Ishikawa (cell line): ENCODE results near the gene ATXN1.

Experiments
- CEBPB ChIP-seq: IDR thresholded peaks from 2 replicates; pipeline ENCODE4 v1.6.1; 2012
- CREB1 ChIP-seq: IDR thresholded peaks from 2 replicates; pipeline ENCODE4 v1.6.1; 2012; ENCODE audit warnings: low read depth
- EGR1 ChIP-seq: IDR thresholded peaks from 2 replicates; pipeline ENCODE4 v1.6.1; 2012
- EP300 ChIP-seq: IDR thresholded peaks from 2 replicates; pipeline ENCODE4 v1.6.1; 2012; ENCODE audit warnings: borderline replicate concordance
- FOXM1 ChIP-seq: IDR thresholded peaks from 2 replicates; pipeline ENCODE4 v1.6.1; 2012; ENCODE audit warnings: low read depth, borderline replicate concordance
- NFIC ChIP-seq: IDR thresholded peaks from 2 replicates; pipeline ENCODE4 v1.6.1; 2012
- RAD21 ChIP-seq: IDR thresholded peaks from 2 replicates; pipeline ENCODE4 v1.6.1; 2012; ENCODE audit warnings: low read depth
- TAF1 ChIP-seq: IDR thresholded peaks from 2 replicates; pipeline ENCODE4 v1.6.1; 2012; ENCODE audit warnings: low read depth, mild to moderate bottlenecking
- TCF12 ChIP-seq: IDR thresholded peaks from 2 replicates; pipeline ENCODE4 v1.6.1; 2012; ENCODE audit warnings: low read depth
- TEAD4 ChIP-seq: IDR thresholded peaks from 2 replicates; pipeline ENCODE4 v1.6.1; 2012
- USF1 ChIP-seq: IDR thresholded peaks from 2 replicates; pipeline ENCODE4 v1.6.1; 2012
- YY1 ChIP-seq: IDR thresholded peaks from 2 replicates; pipeline ENCODE4 v1.6.1; 2012; ENCODE audit warnings: low read depth
- ZBTB7A ChIP-seq: IDR thresholded peaks from 2 replicates; pipeline ENCODE4 v1.6.1; 2012; ENCODE audit warnings: low read depth
- TF ChIP-seq, protein P1 (sequence below): IDR thresholded peaks from 2 replicates; pipeline ENCODE4 v1.6.1; 2012
- TF ChIP-seq, protein P2 (sequence below): IDR thresholded peaks from 2 replicates; pipeline ENCODE4 v1.6.1; 2012; ENCODE audit warnings: low read depth, mild to moderate bottlenecking

Gene ATXN1

GRCh38 chr6:16299861-16300260 lies 461.4 kb downstream of the ATXN1 start:
- TF ChIP-seq, protein P1, sequence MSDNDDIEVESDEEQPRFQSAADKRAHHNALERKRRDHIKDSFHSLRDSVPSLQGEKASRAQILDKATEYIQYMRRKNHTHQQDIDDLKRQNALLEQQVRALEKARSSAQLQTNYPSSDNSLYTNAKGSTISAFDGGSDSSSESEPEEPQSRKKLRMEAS: no peak

DNA sequence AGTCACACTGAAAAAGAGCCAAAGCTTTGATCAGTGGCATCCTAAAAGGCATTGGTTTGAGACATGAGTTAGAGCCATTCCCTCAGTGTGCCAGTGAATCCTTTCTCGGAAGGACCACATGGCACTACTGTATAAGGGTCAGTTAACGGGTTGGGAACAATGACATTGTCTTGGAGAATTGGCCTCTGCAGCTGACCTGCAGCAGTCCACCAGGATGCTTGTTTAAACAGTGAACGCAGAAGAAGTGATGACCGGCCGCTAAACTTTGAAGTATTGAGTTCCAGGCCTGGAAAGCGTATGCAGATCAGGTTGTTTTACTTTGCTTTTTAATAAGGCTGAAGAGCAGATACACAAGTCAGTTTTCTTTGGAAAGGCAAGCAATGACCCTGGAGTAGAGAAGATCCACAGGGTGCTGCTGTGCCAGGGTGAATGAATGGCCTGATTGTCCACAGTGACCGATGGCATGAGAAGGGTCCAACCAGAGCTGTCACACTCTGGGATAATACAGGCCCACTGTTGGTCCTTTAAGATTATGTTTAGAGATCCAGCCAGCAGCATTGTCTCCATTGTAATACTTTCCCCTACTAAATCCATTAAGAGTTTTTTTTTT lies 465.1 kb downstream of the ATXN1 start:
- TF ChIP-seq CEBPB (no peak), ZBTB7A (no peak), TEAD4 (no peak), CREB1 (no peak), TCF12 (no peak), USF1 (no peak), NFIC (no peak), EP300 (no peak), RAD21 (no peak), FOXM1 (no peak), TAF1 (no peak), EGR1 (no peak), YY1 (no peak)
- TF ChIP-seq, protein P1: no peak
- TF ChIP-seq, protein P2, sequence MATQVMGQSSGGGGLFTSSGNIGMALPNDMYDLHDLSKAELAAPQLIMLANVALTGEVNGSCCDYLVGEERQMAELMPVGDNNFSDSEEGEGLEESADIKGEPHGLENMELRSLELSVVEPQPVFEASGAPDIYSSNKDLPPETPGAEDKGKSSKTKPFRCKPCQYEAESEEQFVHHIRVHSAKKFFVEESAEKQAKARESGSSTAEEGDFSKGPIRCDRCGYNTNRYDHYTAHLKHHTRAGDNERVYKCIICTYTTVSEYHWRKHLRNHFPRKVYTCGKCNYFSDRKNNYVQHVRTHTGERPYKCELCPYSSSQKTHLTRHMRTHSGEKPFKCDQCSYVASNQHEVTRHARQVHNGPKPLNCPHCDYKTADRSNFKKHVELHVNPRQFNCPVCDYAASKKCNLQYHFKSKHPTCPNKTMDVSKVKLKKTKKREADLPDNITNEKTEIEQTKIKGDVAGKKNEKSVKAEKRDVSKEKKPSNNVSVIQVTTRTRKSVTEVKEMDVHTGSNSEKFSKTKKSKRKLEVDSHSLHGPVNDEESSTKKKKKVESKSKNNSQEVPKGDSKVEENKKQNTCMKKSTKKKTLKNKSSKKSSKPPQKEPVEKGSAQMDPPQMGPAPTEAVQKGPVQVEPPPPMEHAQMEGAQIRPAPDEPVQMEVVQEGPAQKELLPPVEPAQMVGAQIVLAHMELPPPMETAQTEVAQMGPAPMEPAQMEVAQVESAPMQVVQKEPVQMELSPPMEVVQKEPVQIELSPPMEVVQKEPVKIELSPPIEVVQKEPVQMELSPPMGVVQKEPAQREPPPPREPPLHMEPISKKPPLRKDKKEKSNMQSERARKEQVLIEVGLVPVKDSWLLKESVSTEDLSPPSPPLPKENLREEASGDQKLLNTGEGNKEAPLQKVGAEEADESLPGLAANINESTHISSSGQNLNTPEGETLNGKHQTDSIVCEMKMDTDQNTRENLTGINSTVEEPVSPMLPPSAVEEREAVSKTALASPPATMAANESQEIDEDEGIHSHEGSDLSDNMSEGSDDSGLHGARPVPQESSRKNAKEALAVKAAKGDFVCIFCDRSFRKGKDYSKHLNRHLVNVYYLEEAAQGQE: no peak

DNA sequence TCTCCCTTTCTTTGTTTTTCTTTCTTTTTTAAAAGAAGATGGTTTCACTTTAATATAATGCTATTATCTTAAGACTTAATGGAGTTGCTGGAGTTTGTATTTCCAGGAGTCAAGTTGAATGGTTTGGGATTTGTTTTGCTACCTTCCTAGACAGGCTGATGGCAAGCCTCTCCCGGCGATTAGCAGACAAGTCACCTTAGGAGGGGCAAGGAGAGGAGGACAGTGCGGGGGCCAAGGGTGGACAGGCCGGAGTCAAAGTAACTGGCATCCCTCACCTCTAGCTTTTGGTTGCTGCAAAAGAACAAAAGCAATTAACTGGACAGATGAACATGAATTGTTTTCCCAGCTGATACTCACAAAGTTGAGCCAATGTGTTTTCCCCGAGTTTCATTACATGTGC lies 465.8 kb downstream of the ATXN1 start:
- TF ChIP-seq EP300 (no peak), TCF12 (no peak), YY1 (no peak), TAF1 (no peak), FOXM1 (no peak)

DNA sequence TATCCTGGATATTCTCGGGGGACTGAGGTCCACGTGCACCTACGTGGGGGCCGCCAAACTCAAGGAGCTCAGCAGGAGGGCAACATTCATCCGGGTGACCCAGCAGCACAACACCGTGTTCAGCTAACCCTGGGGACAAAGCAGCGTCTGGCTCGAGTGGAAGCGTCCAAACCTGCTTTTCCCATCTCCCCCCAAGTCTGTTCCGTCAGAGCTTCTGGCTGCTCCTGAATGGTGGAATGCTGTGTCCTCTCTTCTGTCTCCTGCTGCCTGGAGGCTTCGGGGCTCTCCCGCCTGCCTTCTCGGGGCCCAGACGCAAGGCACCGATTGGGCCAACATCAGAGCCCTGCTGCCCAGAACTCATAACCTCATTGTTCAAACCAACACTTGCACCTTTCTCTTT lies 466.2 kb downstream of the ATXN1 start:
- no peak for TF ChIP-seq FOXM1
- no peak for TF ChIP-seq RAD21
- no peak for TF ChIP-seq EGR1
- TF ChIP-seq, protein P2: no peak
- TF ChIP-seq USF1: no peak
- no peak for TF ChIP-seq YY1
- TF ChIP-seq TEAD4: no peak
- TF ChIP-seq, protein P1: no peak
- no peak for TF ChIP-seq TAF1
- TF ChIP-seq NFIC: no peak

DNA sequence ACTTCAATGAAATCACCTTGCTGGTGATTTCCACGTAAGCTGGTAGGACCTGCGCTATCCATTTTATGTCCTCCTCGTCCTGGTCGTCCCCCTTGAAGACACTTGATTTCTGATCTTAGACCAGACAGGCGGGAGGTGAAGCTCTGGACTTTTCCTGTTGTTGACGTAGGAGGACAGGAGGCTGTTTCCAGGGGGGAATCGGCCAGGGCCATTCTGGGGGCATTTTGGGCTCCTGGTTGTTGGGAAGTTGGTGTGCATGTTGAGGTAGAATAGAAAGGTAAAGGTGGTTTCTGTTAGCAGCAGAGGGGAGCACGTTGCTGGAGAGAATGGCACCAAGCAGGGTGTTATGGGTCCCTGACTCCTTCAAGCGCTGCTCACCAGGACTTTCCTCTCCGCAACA lies 466.9 kb downstream of the ATXN1 start:
- TF ChIP-seq EP300: no peak
- TF ChIP-seq, protein P2: no peak
- no peak for TF ChIP-seq CEBPB
- no peak for TF ChIP-seq TEAD4
- no peak for TF ChIP-seq FOXM1
- no peak for TF ChIP-seq CREB1
- TF ChIP-seq TCF12: no peak
- TF ChIP-seq TAF1: no peak
- no peak for TF ChIP-seq ZBTB7A
- TF ChIP-seq YY1: no peak
- TF ChIP-seq EGR1: no peak
